Fibroblast of skin of scalp (primary cell): Measurements from ENCODE around the gene CES2.
"Not testable (repeated sequence)": the region's sequence is repeated elsewhere in the genome, so short reads cannot be mapped to it uniquely, and the experiment has no call there.

Experiments used
- DNase-seq: peaks from one replicate; pipeline ENCODE4 v3.0.0-alpha.2; 2013

The CES2 gene

DNA sequence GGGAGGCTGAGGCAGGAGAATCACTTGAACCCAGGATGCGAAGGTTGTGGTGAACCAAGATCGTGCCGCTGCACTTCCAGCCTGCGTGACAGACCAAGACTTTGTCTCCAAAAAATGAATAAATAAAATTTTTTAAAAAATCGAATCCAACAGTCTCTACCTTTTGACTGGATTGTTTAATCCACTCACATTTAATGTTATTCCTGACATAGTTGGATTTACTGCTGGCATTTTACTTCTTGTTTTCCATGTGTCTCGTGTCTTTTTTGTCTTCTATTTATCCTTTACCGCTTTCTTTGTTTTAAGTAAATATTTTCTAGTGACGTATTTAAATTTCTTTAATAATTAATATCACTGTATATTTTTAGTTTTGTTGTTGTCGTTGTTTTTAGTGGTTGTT is 47.7 kb downstream of the CES2 start:
- no peak for DNase-seq

DNA sequence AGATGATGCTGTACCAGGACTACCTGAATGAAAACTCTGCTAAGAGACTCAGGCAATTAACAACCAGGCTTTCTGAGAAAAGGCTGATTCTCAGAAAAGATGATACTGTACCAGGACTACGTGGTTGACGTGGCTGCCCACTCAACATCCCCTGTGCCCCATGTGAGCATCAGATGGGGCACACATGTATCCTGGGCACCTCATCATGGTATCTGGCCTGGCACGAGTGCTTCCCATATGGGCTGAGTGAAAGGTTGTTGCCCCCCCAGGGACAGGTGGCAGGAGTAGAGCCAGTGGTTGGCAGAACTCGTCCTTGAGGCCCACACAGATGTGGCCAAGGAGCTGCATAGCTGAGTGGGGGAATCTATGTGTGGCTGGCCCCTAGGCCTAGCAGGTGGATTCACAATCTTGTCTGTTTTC is 49.6 kb downstream of the CES2 start:
- no peak for DNase-seq

DNA sequence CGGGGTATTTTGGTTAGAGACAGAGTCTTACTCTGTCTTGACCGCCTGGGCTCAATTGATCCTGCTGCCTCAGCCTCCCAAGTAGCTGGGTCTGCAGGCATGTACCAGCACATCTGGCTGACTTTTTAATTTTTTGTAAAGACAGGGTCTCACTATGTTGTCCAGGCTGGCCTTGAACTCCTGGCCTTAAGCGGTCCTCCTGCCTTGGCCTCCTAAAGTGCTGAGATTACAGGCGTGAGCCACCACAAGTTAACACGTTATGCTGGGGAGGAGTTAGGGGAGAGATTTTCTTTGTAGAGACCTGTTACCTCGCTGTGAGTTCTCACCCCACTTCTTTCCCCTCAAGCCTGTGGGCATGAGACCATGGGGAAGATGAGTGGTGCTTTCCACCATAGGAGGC is 51.2 kb downstream of the CES2 start:
- no peak for DNase-seq

DNA sequence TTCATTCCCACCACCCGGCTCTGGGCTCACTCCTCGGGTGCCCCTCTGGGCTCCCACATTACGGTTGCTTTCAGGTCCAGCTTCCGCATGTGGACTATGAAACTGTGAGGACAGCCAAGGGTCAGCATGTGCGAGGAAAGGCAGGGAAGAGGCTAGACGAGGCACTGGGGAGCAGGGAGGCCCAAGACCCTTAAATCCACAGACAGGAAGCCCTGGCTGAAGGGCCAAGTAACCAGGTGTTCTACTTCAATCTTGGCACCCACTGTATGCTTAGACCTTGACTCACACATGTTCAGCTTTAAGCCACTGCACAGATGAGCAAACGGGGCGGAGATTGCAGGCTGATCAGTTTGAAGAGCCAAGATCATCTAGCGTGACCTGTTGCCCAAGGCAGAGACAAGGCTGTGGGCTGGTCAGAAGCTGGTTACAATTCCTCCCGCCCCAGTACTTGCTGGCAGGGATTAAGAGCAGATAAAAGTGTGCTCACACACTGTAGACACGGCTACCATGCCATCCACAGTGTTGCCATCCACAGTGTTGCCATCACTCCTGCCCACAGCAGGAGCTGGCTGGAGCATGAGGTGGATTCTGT is 53.0 kb downstream of the CES2 start, which contains the start of gene CES4A:
Gene CES4A, plus strand, starts transcription at position 393 of the 592 bp plus-strand sequence. Its CDS starts 184 bp downstream, at position 577.
- DNase-seq, result no peak

DNA sequence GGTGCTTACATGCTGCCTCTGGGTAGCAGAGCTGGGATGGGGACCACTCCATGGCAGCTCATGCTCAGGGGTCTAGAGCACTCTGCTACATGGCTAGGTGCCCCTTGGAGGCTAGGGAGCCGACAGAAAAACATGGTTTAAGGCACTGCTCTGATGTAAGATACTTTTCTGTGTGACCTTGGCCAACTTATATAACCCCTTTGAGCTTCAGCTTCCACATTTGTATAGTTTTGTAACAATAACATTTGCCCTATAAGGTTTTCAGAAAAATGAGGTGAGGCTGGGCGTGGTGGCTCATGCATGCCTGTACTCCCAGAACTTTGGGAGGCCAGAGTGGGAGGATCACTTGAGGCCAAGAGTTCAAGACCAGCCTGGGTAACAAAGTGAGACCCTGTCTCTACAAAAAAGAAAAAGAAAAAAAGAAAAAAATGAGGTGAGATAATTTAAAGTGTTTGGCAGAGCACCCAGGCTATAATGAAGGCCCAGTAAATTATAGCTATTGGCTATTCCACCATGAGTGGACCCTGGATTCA is 56.3 kb downstream of the CES2 start:
- no peak for DNase-seq

DNA sequence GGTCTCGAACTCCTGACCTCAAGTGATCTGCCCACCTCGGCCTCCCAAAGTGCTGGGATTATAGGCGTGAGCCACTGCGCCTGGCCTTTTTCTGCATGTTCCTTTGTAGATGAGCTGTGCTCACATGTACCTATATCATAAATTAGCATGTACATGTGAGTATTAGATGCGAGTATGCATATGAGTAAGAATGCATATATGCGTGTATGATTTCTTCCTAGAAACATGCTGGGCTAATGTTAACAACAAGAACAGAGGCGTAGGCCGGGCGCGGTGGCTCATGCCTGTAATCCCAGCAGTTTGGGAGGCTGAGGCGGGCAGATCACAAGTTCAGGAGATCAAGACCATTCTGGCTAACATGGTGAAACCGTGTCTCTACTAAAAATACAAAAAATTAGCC is 58.2 kb downstream of the CES2 start:
- DNase-seq, result not testable (repeated sequence)
